ENCODE results near the gene PHF20. TPM values are rescaled to one million over a fixed set of nuclear protein-coding genes. Genes with fewer than 3 reads are reported as not detected.

PHF20 gene
- total and polyA plus RNA-seq, 2 of the 8 experiments (the other 6 are each of a cell fraction or from before 2014, with no cell fraction given), result 25.6 to 70.1 TPM

- H3K27me3 ChIP-seq (replicated peaks in 1 of 4; ENCODE audit: control insufficient read depth in 3 of 4, extremely low read depth in 1 of 4, insufficient read depth in 3 of 4, low read length in 3 of 4), result no peaks in the 10 kb centered on the region; a peak in 1 of 7 replicates
- H3K4me2 ChIP-seq (ENCODE audit: insufficient read depth in 1 of 2, low read depth in 2 of 2, low read length in 2 of 2), result no peak overlapping the region
- H3K56ac ChIP-seq (replicated peaks; ENCODE audit: insufficient read length, low read depth, low read length), result no peak overlapping the region
- no peak overlapping the region for H2BK15ac ChIP-seq (ENCODE audit: low read length)
- H2AFZ ChIP-seq (ENCODE audit: low read length), result no peak overlapping the region
- no peak overlapping the region for H2BK5ac ChIP-seq (ENCODE audit: low read depth, low read length)
- ChIA-PET POLR2A (ENCODE audit: partially characterized antibody) (interaction anchor here (2.1 kb wide), 1 partner anchor 12 kb away, joined by 8 read pairs; the partner anchor contains the start of gene SCAND1), CTCF (ENCODE audit: partially characterized antibody) (interaction anchor here (0.6 to 4.5 kb wide), 6 partner anchors 8 to 387 kb away, joined by 3 to 26 read pairs (median 5); partner anchors contain the start of gene SCAND1)
- H3K18ac ChIP-seq (ENCODE audit: extremely low read depth, low read length), result no peak overlapping the region
- H2AK5ac ChIP-seq (ENCODE audit: low read depth, low read length), result no peak overlapping the region
- no peak for FAIRE-seq
- H4K8ac ChIP-seq (ENCODE audit: extremely low read depth, insufficient read depth, low read length), result no peak overlapping the region
- H3K4me3 ChIP-seq (ENCODE audit: extremely low read depth in 1 of 4, insufficient read depth in 2 of 4, low read depth in 3 of 4, low read length in 4 of 4), result no peak overlapping the region
- H3K4me1 ChIP-seq (replicated peaks in 1 of 4; ENCODE audit: control insufficient read depth in 3 of 4, insufficient read depth in 4 of 4, low read length in 3 of 4), result peaks cover under 1 to 8% (median 5%) of the 10 kb centered on the region in 4 experiments; a peak in 5 of 7 replicates
- no peak overlapping the region for H3K23ac ChIP-seq (ENCODE audit: insufficient read length)
- no peak for DNase-seq (ENCODE audit: low read depth in 1 of 2, low spot score in 2 of 2)
- 97% methylated on average over 2 of the region's 2 CpGs; no CpG with 5 or more reads in 1 of the 2 experiments for WGBS, 2 experiments (ENCODE audit: extremely low coverage in 1 of 2, insufficient coverage in 1 of 2, insufficient read length in 1 of 2, insufficient replicate concordance in 2 of 2, low coverage in 1 of 2, low lambda C conversion rate in 2 of 2, missing lambda C conversion rate in 1 of 2)
- H3K36me3 ChIP-seq (ENCODE audit: control insufficient read depth in 2 of 4, insufficient read depth in 4 of 4, low read length in 3 of 4), result peaks cover 11 to 48% (median 14%) of the 10 kb centered on the region in 4 experiments
- no peaks in the 10 kb centered on the region for H3K23me2 ChIP-seq (ENCODE audit: low read depth, low read length)
- H2BK12ac ChIP-seq (ENCODE audit: low read depth, low read length), result no peak overlapping the region
- no peak overlapping the region for H4K91ac ChIP-seq (replicated peaks; ENCODE audit: insufficient read length, low read length)
- H3K4ac ChIP-seq (replicated peaks; ENCODE audit: insufficient read length, low read depth, low read length), result no peak overlapping the region
- H3K9ac ChIP-seq (replicated peaks in 1 of 4; ENCODE audit: extremely low read depth in 1 of 4, low read depth in 3 of 4, low read length in 3 of 4), result no peak overlapping the region
- no peak overlapping the region for H4K5ac ChIP-seq (ENCODE audit: insufficient read length, low read depth, low read length)
- no peaks in the 10 kb centered on the region for H3K9me3 ChIP-seq (ENCODE audit: insufficient read depth in 2 of 2, low read depth in 1 of 2, low read length in 1 of 2)
- no peak overlapping the region for H2BK20ac ChIP-seq (ENCODE audit: low read length)
- no peak overlapping the region for H3K27ac ChIP-seq (ENCODE audit: low read depth, low read length)
- H3K14ac ChIP-seq (ENCODE audit: insufficient read length), result no peak overlapping the region
- 0 out of 4 replicates have a peak, but pooled peaks cover 0 to 2% of the 10 kb centered on the region in 2 experiments for H3K79me2 ChIP-seq (ENCODE audit: control insufficient read depth in 1 of 2, insufficient read depth in 2 of 2, low read length in 2 of 2)
- H3K79me1 ChIP-seq (ENCODE audit: low read depth, low read length), result peaks cover 2% of the 10 kb centered on the region; the same call in 1 of the 2 replicates
- H4K20me1 ChIP-seq (replicated peaks in 1 of 2; ENCODE audit: control insufficient read depth in 1 of 2, insufficient read depth in 2 of 2, low read length in 2 of 2), result peaks cover 0 to 3% of the 10 kb centered on the region in 2 experiments
- no peak overlapping the region for H2BK120ac ChIP-seq (replicated peaks; ENCODE audit: low read depth, low read length)
- TF ChIP-seq YY1 (IDR thresholded peaks at IDR 0.05; ENCODE audit: low read depth, low read length) (no peak), POU5F1 (IDR thresholded peaks at IDR 0.05; ENCODE audit: low read depth, low read length) (no peak), JUN (IDR thresholded peaks at IDR 0.05; ENCODE audit: low read depth, low read length) (no peak), TAF1 (IDR thresholded peaks at IDR 0.05; ENCODE audit: low read depth, low read length) (no peak), CEBPB (IDR thresholded peaks at IDR 0.05; ENCODE audit: low read depth, low read length) (no peak), SIX5 (IDR thresholded peaks at IDR 0.05; ENCODE audit: low read depth, low read length) (no peak), E2F6 (IDR thresholded peaks at IDR 0.05) (no peak), SP4 (IDR thresholded peaks at IDR 0.05; ENCODE audit: low read length) (no peak), ASH2L (IDR thresholded peaks at IDR 0.05; ENCODE audit: low read length) (no peak)
Measured at GRCh38 chr20:35942243-35942642, 170.4 kb downstream of the PHF20 start.
